ENCODE measurements around the gene DIS3L2.

DIS3L2 gene

DNA sequence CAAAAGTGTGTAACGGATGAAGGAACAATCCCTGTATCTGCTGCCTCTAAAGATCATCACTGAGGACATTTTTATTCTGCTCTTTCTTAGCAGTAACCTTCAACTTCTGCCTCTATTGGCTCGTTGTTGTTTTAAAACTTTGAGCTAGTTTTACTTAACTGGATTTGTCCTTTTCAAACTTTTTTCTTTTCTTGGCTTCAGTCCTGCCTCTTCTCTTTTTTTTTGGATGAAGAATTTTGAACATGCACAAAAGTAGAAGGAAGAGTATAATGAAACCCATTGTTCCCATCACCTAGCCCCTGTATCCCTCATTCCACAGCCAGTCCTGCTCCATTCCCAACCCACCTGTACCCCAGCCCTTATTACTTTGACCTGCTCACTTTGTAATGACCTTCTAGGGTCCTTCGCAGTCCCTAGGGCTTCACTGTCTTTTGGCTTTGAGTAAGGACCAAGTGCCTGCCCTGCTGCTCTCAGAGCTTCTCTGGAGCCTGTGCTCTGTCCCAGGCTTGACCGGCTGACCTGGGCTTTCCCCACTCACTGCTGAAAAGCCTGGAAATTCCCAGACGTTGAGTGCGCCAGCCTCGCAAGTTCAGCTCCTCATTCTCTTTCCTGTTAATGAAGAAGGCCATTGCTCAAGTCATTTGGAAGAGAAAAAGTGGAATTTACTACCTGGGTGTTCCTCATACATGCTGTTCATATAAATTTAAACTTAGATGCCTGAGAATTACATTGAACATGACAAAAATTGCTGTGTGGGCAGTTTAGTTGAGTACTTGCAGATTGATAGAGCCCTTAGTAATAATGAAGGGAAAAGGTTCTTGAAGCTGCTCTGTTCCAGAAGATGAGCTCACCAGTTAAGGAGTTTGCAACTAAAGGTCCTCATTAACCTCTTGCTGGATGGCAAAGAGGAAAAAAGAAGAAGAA is 267.7 kb downstream of the DIS3L2 start:
- DNase-seq (ENCODE audit: low read depth in 2 of 2): no peak

DNA sequence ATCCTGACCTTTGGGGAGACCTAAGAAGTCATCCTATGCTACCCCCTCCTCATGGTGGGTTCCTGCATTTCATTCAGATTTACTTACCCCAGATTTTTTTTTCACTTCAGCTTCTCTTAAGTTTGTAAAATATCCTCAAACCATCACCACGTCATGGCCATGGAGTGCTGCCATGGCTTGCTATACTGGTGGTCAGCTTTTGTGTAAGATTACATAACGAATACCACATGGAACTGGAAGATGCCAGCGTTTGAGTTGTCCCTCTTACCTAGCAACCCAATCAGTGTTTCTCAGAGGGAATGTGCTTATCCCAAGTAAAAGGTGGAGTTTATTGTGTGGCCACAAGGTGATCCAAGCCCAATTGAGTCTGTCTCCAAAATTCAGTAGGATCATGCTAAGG is 268.4 kb downstream of the DIS3L2 start:
- DNase-seq (ENCODE audit: low read depth in 2 of 2): no peak

DNA sequence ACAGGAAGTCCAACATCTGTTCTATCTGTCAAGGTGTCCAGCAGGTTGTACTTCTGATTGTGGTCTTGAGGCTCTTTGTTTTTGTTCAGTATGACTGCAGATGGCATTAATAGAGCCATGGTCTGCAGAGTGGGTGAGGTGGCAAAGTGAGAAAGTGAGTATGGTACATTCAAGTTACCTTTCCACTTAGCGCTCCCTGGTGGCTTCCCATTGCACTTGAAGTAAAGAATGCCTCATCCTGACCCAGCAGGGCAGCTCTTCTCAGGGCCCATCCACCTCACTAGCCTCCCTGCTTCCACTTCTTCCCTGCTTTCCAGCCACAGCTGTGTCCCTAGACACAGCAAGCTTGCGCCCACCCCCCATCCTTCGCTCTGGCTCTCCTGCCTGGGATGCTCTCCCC is 269.0 kb downstream of the DIS3L2 start:
- no peak for DNase-seq (ENCODE audit: low read depth in 2 of 2)

DNA sequence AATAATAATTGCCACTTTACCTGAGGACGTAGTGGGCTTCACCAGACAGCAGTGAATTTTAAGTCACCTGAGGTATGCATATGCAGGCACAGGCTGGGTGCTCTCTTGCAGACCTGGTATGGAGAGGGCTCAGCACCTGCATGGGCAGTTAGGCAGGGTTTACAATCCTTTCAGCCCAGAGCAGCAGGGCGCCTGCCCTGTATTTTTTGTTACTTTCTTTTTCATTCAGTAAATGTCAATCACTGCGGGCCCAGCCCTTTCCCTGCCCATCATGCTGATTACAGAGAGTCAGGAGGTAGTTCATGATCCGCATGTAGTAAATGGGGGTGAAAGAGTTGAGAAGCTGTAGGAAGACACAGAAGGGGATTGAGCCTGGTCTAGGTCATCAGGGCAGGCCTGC is 270.0 kb downstream of the DIS3L2 start:
- DNase-seq (ENCODE audit: low read depth in 2 of 2): no peak

DNA sequence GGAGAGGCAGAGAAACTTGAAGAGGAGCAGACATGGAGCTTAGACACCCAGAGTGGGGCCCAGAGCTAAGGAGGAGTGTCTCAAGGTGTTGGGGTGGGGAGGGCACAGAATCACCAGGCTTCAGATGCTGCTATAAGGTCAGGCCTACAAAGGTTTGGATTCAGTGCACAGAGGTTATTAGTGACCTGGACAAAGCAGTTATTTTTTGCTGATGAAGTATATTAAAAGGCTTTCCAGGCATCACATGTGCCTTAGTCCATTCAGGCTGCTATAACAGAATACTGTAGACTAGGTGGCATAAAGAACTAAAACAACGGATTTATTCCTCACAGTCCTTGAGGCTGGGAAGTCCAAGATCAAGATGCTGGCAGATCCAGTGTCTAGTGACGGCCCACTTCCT is 271.4 kb downstream of the DIS3L2 start:
- no peak for DNase-seq (ENCODE audit: low read depth in 2 of 2)

DNA sequence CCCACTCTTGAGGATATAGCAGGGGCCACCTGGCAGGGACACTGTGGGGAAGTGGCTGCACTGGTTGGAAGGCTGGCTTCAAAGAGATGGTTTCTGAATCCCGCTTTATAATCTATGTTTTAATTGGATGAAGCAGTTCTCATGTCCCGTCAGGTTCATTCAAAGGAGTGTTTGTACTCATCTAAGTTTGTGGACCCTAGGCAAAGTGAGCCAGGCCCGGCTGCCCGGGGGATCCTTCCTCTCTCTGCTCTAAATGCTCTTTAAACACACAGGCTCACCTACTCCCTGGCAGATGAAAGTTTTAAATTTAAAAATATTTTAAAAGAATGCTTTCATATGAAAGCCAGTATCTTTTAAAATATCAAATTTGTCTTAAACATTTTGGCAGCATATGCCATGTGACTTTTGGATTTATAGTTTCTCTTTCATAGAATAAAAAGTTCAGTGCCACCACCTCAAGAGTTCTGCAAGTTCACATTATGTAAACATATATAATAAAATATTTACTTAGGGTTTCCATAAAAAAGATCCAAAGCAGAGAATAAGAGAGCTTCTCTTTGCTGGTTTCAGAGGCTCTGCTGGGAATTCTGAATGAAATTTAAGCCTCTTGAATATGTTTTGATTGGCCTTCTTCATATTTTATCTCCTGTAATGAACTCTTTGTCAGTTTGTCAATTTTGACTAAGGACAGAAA is 273.6 kb downstream of the DIS3L2 start:
- no peak for DNase-seq (ENCODE audit: low read depth in 2 of 2)

DNA sequence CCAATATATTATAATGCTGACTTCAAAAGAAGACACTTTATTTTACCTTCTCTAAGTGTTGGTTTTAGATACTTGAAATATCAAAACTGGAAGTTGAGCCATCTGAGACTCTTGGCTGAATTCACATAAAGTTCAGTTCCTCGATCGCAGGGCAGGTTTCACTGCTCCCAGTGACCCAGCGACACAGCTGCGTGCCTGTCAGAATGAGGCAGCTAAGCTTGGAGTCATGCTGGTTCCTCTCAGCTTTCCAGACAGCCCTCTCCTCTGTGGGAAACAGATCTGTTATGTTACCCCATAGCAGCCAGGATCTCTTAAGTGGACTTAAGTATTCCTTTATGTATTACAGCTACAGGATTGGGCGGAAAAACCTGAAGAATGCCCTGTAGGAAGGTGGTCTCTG is 274.2 kb downstream of the DIS3L2 start:
- DNase-seq (ENCODE audit: low read depth in 2 of 2): no peak

DNA sequence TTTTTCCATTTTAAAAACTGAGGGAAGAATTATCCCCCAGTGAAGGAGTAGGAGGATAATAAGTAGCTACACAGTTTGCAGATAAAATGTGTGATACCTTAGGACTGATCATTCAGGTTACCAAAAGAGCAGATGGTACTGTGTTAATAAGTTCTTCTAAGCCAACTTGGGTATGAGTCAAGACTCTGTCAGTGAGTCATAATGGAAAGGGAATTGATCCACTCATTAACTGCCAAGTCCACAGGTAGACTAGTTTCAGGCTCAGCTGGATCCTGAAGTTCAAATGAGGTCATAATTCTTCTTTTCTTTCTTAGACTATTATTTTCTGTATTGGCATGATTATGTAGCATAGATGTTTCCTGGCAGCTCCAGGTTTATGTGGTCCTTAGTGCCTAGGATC is 274.7 kb downstream of the DIS3L2 start:
- DNase-seq (ENCODE audit: low read depth in 2 of 2): no peak

DNA sequence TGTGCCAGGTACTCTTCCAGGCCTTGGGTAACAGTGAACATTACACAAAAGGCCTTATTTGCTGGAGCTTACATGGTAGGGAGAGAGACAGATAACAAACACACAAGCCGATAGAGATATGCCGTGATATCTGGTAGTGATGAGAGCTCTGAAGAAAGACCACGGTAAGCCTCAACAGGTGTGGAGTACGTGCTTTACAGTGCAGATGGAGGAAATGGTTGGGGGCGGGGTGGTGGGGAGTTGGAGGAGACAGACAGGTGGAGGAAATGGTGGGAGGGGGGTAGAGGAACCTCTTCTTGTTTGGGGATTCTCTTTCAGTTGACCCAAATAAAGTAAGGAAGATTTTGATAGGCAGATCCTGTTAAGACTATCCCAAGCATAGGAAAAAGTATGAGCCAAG is 276.0 kb downstream of the DIS3L2 start:
- no peak for DNase-seq (ENCODE audit: low read depth in 2 of 2)

DNA sequence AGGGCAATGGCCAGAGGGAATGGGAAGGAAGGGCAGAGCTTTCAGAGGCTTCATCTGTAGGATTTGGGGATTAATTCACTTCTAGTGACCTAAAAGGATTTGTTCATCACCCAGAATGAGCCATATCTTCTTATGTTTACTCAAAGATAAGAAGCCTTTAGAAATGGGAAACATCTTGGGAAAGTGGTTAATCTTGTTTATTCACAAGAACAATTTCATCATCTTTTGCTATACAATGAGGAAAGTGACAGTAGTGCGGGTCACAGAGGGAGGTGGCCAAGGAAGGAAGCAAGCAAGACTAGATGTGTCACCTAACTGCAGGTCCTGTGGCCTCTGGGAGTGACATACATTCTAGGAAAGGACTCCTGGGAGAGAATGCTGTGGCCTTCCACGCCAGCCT is 276.6 kb downstream of the DIS3L2 start:
- DNase-seq (ENCODE audit: low read depth in 2 of 2): no peak

DNA sequence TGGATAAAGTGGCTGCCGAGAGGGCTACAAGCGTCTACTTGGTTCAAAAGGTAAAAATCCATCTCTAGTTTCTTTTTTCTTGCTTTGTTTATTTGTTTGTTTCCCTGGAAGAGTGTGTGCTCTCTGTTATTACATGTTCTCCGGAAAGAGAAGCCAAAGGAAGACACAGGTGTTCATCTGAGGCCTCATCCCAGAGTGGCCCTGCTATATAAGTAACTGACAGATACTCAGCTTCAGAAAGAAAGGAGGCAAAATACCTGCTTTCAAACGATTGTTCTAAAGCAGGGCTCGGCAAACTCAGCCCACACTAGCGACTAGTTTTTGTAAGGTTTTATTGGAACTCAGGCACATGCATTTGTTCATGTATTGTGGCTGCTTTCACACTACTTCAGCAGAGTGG is 277.1 kb downstream of the DIS3L2 start:
- DNase-seq (ENCODE audit: low read depth in 2 of 2): no peak

DNA sequence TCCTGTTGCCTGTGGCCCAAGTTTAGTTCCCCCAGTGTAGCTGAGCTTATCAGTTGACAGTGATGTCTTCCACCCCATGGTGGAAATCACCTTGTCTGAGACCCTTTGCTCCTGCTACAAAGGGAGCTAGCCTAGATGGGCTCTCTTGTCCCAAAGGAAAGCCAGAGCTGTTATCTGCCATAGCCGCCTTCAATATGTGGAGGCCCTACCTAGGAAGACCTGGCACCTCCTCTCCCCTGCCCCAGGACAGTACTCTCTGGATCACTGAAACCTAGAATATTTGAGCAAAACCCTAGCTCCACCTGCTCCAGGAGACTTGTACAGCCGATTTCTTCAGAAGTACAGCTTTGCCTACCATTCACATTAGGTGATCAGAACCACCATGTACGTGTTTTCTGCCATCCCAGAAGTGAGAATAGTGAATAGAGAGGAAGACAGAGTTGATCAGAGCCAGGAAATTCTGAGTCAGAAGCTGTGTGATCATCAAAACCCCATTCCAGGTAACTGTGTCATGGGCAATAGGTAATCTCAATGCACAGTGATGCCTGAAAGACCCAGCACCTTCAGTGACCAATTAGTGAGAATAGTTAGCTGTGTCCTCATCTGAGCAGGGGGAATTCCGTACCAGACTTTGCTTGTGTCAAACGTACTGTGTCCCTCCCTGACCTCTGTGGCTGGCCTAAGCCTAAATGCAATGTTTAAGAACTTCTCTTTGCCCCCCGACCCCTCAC is 278.6 kb downstream of the DIS3L2 start:
- DNase-seq (ENCODE audit: low read depth in 2 of 2): no peak

DNA sequence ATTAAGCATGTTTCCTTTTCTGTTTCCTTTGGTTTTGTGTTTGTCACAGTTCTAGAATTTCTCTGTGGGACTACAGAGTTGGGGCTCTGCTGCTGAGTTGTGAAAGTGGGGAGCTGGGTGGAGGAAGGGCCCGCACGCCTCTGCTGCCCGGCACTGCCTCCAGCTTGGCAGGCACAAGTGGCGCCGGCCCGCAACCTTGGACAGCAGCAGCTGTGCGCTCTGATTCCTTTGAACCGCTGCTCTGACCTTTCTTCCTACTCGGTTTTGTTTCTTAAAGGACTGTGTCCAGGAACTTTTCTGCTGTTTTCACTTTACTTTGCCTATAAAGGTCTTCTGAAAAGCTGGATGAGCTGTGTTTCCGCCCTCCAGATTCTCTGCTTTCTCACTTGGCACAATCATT is 279.4 kb downstream of the DIS3L2 start:
- DNase-seq (ENCODE audit: low read depth in 2 of 2): no peak

DNA sequence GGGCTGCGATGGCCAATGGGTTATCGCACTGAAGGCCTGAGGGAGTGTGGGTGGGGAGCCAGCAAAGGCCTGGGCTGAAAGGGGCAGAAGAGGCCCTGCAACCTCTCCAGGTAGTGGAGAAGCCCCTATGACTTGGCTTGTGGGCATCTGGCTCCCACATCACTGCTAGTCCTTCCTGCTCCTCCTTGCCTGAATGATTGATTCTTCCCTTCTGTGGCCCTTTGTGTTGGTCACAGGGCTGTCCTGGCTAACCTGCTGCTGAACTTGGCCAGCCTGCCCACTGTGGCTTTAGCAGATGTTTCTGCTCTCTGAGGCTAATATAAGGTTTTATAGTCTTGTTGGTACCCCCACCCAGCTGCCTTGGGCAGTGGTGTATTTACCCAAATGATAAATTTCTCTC is 280.8 kb downstream of the DIS3L2 start:
- no peak for DNase-seq (ENCODE audit: low read depth in 2 of 2)

DNA sequence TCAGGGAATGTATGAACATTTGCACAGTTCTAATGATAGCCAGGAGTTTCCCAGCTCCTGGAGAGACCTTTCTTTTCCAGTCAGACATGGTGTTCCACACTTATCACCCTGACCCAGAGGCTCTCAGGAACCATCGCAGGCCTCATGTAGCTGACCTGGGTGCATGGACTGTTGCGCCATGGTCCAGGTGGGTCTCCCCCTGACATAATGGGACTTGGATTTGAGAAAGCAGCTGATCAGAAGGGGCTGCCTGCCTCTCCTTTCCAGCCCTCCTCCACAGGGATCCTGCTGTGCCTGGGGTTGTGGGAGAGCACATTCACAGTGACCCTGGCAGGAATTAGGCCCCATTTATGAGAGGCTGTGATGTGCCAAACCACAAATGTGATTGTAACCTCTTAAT is 283.6 kb downstream of the DIS3L2 start:
- no peak for DNase-seq (ENCODE audit: low read depth in 2 of 2)

DNA sequence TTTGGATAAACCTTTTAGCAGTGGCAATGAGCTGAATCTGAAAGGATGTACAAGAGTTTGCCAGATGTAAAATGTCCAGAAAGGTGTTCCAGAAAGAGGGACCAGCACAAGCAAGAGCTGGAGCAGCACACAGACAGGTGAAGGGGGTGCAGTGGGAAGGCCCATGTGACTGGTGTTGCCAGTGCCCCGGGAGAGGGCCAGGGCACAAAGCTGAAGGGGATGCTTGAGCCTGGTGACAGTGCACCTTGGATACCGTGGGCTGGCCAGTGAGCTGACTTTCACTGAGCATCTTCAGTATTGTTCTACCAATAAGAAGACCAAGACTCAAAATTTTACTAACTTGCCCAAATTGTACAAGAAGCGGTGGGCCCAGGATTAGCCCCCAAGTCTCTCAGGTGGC is 284.7 kb downstream of the DIS3L2 start:
- DNase-seq (ENCODE audit: low read depth in 2 of 2): no peak

DNA sequence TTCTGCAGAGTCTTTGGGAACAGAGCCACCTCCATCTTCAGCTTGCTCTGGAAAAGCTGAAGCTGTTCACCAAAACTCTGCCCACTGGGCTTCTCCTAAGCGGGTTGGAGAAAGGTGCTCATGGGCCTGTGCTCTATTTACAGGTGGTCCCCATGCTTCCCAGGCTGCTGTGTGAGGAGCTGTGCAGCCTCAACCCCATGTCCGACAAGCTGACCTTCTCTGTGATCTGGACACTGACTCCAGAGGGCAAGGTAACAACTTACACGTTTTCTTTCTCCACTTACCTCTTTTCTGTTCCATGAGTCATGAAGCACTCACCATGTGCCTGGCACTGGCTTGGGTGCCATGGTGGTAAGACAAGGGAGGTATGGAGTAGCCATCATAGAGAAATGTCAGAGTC is 287.6 kb downstream of the DIS3L2 start:
- DNase-seq (ENCODE audit: low read depth in 2 of 2): no peak

DNA sequence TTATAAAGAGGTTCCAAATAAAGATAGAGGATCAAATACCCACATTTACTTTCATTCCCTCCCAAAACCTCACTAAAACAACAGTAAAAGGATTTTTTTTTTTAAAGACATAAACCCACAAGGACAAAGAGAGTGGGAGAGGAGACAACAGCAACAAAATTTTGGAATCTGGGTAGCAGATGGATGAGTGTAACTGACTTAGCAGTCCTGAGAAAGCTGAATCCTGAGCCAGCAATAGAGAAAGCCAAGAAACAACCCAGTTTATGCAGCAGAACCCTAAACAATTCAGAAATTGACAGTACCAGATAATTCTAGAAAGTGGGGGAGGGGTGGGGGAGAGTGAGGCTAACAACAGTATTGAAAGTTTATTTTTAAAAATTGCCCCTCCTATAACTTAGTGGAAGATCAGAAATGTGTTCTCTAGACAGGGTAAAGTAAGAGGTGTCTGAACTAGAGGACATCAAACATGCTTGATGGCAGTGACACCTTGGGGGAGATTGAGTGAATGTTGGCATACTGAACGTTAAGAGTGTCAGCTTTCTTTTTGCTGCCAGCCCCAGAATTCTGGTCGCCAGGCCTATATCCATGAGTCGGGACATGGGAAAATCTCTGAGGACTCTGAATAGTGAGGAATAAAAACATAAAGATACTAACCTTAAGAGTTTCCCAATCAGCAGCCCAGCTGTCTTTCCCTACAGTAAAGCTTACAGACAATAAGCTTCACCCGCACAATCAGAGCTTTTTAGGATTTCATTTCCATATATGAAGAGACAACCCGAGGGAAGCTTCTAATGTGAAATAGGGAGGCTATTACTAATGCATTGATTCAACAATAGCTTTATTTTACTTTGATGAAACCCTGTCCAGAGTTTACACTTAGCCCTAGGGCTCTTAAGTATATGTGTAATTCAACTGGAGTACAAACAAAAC is 289.0 kb downstream of the DIS3L2 start:
- DNase-seq (ENCODE audit: low read depth in 2 of 2): no peak

DNA sequence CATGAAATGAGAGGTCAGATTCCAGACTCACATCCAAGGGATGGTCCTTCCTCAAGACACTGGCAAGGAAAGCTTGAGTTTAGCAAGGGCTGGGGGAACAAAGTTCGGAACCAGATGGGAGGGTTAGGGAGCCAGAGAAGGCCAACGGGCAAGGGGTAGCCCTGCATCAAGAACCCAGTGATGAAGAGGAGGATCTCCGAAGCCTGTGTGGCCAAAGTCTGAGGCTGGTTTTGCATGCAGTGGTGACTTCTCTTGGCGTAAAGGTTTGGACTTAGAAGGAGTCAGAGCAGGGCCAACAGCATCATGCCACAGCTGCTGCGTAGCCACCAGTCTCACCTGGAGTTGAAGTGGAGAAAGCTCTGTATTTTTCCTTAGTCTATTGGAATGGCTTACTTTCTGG is 293.5 kb downstream of the DIS3L2 start:
- DNase-seq (ENCODE audit: low read depth in 2 of 2): no peak

DNA sequence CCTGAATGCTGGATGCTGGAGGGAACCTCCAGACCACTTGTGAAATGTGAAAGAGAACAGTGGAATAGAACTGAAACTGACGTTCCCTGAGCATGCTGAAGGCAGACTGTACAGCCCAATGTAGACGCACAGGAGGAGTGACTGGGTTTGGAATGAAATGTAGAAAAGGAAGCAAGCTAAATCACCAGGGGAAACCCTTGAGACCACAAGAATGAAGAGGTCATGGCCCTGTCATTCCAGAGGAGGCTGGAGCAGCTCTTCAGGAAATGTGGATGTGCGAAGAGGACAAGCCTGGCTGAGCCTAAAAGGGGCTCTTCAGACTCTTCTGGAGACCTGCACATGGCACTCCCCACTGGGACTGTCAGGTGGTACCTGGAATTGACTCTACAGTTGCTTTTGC is 298.6 kb downstream of the DIS3L2 start:
- no peak for DNase-seq (ENCODE audit: low read depth in 2 of 2)

DNA sequence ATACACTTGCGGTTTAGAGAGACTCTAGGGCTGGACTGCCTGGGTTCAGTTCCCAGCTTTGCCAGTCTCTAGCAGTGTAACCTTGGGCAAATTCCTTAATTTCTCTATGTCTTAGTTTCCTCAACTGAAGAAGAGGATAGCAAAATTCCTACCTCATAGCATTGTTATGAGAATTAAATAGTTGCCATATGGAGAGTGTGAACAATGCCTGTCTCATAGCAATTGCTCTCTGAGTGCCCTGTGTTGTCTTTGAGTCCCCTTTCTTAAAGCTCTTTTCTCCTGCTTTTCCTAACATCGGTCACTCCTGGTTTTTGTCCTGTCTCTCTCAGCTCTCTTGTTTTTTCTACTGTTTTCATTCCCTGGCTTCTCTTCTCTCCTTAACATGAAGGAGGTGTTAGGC is 300.3 kb downstream of the DIS3L2 start:
- no peak for DNase-seq (ENCODE audit: low read depth in 2 of 2)

DNA sequence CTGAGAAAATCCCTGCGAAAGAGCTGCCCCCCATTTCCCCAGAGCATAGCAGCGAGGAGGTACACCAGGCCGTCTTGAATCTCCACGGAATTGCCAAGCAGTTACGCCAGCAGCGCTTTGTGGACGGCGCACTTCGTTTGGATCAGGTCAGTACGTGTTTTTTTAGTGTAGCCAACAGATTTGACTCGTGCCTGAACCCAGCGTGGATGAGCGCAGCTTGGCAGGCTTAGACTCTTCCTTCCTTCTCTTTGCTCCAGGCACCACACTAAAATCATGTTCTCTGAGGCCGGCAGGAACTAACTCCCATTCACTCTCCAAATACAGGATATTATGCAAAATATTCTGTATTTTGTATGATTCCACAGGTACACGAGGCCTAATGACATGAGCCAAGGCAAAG is 301.8 kb downstream of the DIS3L2 start:
- no peak for DNase-seq (ENCODE audit: low read depth in 2 of 2)

Data from stimulated activated CD4-positive, alpha-beta T cell treated with anti-CD3 and anti-CD28 coated beads, Interleukin-1b, Interleukin-23, amount 100 ng/mL, for 1 hour (primary cell).